Thoracic aorta endothelial cell (primary cell): ENCODE data around the gene NPIPA7. TPM values are rescaled to one million over a fixed set of nuclear protein-coding genes. Genes with fewer than 3 reads are reported as not detected.

ENCODE experiments used
- small RNA-seq: library from RNA; depleted of rRNA; stranded (forward); fragments of <200 nt; gene quantifications from one replicate; pipeline ENCODE3, GENCODE V24; 2012
- total RNA-seq: library from RNA; depleted of rRNA; stranded (reverse); fragments of >200 nt; gene quantifications from 2 replicates; pipeline ENCODE4 v1.2.3, GENCODE V29; 2012

The NPIPA7 gene
- 1.1 and 1.7 TPM in 2 replicates for total RNA-seq

DNA sequence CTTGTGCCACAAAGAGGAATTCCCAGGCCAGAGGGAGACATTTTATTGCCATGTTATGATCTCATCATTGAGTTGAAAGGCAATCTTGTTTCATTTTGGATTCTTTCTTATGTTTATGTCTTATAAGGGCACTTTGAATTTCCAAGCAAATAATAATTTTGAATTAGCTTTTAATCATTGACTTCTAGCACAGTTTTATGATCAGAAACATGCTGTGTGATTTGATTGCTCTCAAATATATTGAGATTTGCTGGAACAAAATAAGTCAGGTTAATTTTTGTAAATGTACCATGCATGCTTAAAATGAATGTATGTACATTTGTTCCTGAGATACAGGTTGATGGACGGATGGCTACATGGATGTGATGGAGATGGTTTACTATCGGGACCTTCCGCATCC, at the start of gene NPIPA7:
Gene NPIPA7, plus strand, starts transcription at position 301 of the 400 bp plus-strand sequence. CDS start 105 bp downstream, outside the sequence.

Small RNA genes lying within 50 kb of the gene (small RNA-seq; reads per million reads assigned to genes)
- gene AC138969.3: not detected
- gene MIR6511A3: not detected
- gene MIR6770-2: not detected

Other genes with a start within 250 kb of the NPIPA7 start
- gene ABCC6, start 155.6 kb upstream of the NPIPA7 start, total RNA-seq: under 0.01 and 0.57 TPM in 2 replicates
- gene NOMO3, start 146.6 kb upstream of the NPIPA7 start, total RNA-seq: 25.3 and 116 TPM in 2 replicates